Neural cell (in vitro differentiated cells): ENCODE measurements around the gene RAB40B. TPM values are rescaled to one million over a fixed set of nuclear protein-coding genes. Genes with fewer than 3 reads are reported as not detected.
A peak's percentile ranks its signal among the peaks of the same experiment; 100 is the strongest.

Experiments
- H2AFZ ChIP-seq: fragments of 200-600, 300-800 bp; sonication (generic), shearing (Covaris generic); 2 replicates; pipeline ENCODE4 v1.6.0; 2014; ENCODE audit warnings: low read depth, mild to moderate bottlenecking, antibody characterized with exemption, low read length, moderate library complexity
- H3F3A ChIP-seq: fragments of 200-600 bp; shearing (Covaris generic); 2 replicates; pipeline ENCODE4 v1.6.1; 2016; ENCODE audit warnings: mild to moderate bottlenecking, moderate library complexity, mixed read lengths, antibody characterized with exemption, low read length; ENCODE audit not compliant: insufficient read depth, poor library complexity, severe bottlenecking
- H3K27ac ChIP-seq: fragments of 200-600, 300-800 bp; sonication (generic), shearing (Covaris generic); 2 replicates; pipeline ENCODE4 v1.5.1; 2014; ENCODE audit warnings: mild to moderate bottlenecking, low read length, moderate library complexity
- H3K27me3 ChIP-seq: fragments of 300-800, 200-600 bp; sonication (generic), shearing (Covaris generic); 2 replicates; pipeline ENCODE4 v1.6.0; 2014; ENCODE audit warnings: mild to moderate bottlenecking, low read depth, low read length, moderate library complexity; ENCODE audit not compliant: insufficient read depth
- H3K36me3 ChIP-seq: fragments of 300-800, 200-600 bp; sonication (generic), shearing (Covaris generic); 2 replicates; pipeline ENCODE4 v1.5.1; 2014; ENCODE audit warnings: mild to moderate bottlenecking, antibody characterized with exemption, low read length, moderate library complexity; ENCODE audit not compliant: insufficient read depth
- H3K4me2 ChIP-seq: fragments of 300-800, 200-600 bp; sonication (generic), shearing (Covaris generic); 2 replicates; pipeline ENCODE4 v1.6.0; 2014; ENCODE audit warnings: mild to moderate bottlenecking, low read length
- H3K4me3 ChIP-seq: fragments of 300-800, 200-600 bp; sonication (generic), shearing (Covaris generic); 2 replicates; pipeline ENCODE4 v1.5.1; 2014; ENCODE audit warnings: mild to moderate bottlenecking, low read length, moderate library complexity
- H3K79me2 ChIP-seq: fragments of 200-600 bp; shearing (Covaris generic); replicated peaks from 2 replicates; pipeline ENCODE4 v1.6.0; 2014; ENCODE audit warnings: mild to moderate bottlenecking, low read length, moderate library complexity; ENCODE audit not compliant: insufficient read depth
- H3K9ac ChIP-seq: fragments of 300-800, 200-600 bp; sonication (generic), shearing (Covaris generic); 2 replicates; pipeline ENCODE4 v1.6.1; 2016; ENCODE audit warnings: mild to moderate bottlenecking, low read length, mixed read lengths
- H3K9me2 ChIP-seq: fragments of 200-600 bp; shearing (Covaris generic); 2 replicates; pipeline ENCODE4 v1.6.1; 2016; ENCODE audit warnings: mild to moderate bottlenecking, low read length, mixed read lengths; ENCODE audit not compliant: insufficient read depth
- H3K9me3 ChIP-seq: fragments of 200-600, 300-800 bp; sonication (generic), shearing (Covaris generic); 2 replicates; pipeline ENCODE4 v1.6.1; 2016; ENCODE audit warnings: mild to moderate bottlenecking, mixed run types, low read length, moderate library complexity, mixed read lengths
- H4K20me1 ChIP-seq: fragments of 200-600 bp; shearing (Covaris generic); 2 replicates; pipeline ENCODE4 v1.6.1; 2016; ENCODE audit warnings: mild to moderate bottlenecking, mixed run types; ENCODE audit not compliant: insufficient read depth
- CTCF ChIP-seq: fragments of 450-650 bp; IDR thresholded peaks from 2 replicates; pipeline ENCODE4 v1.5.1; 2014; ENCODE audit warnings: antibody characterized with exemption, mild to moderate bottlenecking, moderate library complexity; ENCODE audit not compliant: poor library complexity, severe bottlenecking
- EP300 ChIP-seq: fragments of 450-650 bp; conservative IDR thresholded peaks from 2 replicates; pipeline ENCODE4 v1.6.1; 2014; ENCODE audit warnings: antibody characterized with exemption, mild to moderate bottlenecking, moderate library complexity; ENCODE audit not compliant: poor library complexity, severe bottlenecking
- EZH2 ChIP-seq: fragments of 200-600, 300-800 bp; shearing (Covaris generic), sonication (generic); IDR thresholded peaks from 2 replicates; pipeline ENCODE4 v1.6.1; 2014; ENCODE audit warnings: antibody characterized with exemption, low read length, borderline replicate concordance, mild to moderate bottlenecking; ENCODE audit not compliant: insufficient read depth, poor library complexity, severe bottlenecking
- MXI1 ChIP-seq: fragments of 450-650 bp; conservative IDR thresholded peaks from 2 replicates; pipeline ENCODE4 v1.6.1; 2014; ENCODE audit warnings: antibody characterized with exemption, mild to moderate bottlenecking; ENCODE audit not compliant: poor library complexity, severe bottlenecking
- POLR2AphosphoS5 ChIP-seq: IDR thresholded peaks from 2 replicates; pipeline ENCODE4 v1.6.1; 2012
- RAD21 ChIP-seq: fragments of 450-650 bp; conservative IDR thresholded peaks from 2 replicates; pipeline ENCODE4 v1.6.1; 2014; ENCODE audit warnings: antibody characterized with exemption, mild to moderate bottlenecking, moderate library complexity
- SMC3 ChIP-seq: fragments of 450-650 bp; conservative IDR thresholded peaks from 2 replicates; pipeline ENCODE4 v1.6.1; 2014; ENCODE audit warnings: antibody characterized with exemption, mild to moderate bottlenecking, moderate library complexity; ENCODE audit not compliant: poor library complexity
- TAF1 ChIP-seq: IDR thresholded peaks from 2 replicates; pipeline ENCODE4 v1.6.1; 2012; ENCODE audit warnings: low read depth
- polyA plus RNA-seq: library from polyadenylated mRNA; depleted of rRNA; stranded (reverse); fragments of >200 nt; gene quantifications from 2 replicates; pipeline ENCODE4 v1.2.3, GENCODE V29; 2014
- TF ChIP-seq, protein P1 (sequence below): IDR thresholded peaks from 2 replicates; pipeline ENCODE4 v1.6.1; 2012; ENCODE audit warnings: borderline replicate concordance

The RAB40B gene
- polyA plus RNA-seq, 1 donor from 2014 or later = 37.2 TPM

DNA sequence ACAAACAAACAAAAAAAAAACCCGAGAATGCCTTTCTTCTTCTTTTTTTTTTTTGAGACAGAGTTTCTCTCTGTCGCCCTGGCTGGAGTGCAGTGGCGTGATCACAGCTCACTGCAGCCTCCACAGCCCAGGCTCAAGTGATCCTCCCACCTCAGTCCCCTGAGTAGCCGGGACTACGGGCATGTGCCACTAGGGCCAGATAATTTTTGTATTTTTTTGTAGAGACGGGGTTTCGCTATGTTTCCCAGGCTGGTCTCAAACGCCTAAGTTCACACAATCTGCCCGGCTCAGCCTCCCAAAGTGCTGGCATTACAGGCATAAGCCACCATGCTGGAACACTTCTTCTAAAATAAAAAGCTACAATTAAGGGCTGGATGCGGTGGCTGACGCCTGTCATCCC, 33.3 kb downstream of the RAB40B start:
- H3K79me2 ChIP-seq = no peaks in the 10 kb centered on the region
- no peak overlapping the region for H2AFZ ChIP-seq
- H3K27ac ChIP-seq = peak overlapping the region; percentile 44
- no peaks in the 10 kb centered on the region for H3F3A ChIP-seq
- peak overlapping the region; percentile 42 for H3K4me3 ChIP-seq
- H3K36me3 ChIP-seq = peaks cover under 1% of the 10 kb centered on the region
- no peaks in the 10 kb centered on the region for H3K9me2 ChIP-seq
- no peaks in the 10 kb centered on the region for H3K27me3 ChIP-seq
- H3K9ac ChIP-seq = peak overlapping the region; percentile 53
- no peaks in the 10 kb centered on the region for H4K20me1 ChIP-seq
- no peak overlapping the region for H3K4me2 ChIP-seq
- no peaks in the 10 kb centered on the region for H3K9me3 ChIP-seq
- TF ChIP-seq TAF1 (no peak), RAD21 (no peak), EZH2 (no peak), MXI1 (no peak), POLR2AphosphoS5 (no peak), CTCF (no peak), SMC3 (no peak), EP300 (no peak)
- TF ChIP-seq, protein P1, sequence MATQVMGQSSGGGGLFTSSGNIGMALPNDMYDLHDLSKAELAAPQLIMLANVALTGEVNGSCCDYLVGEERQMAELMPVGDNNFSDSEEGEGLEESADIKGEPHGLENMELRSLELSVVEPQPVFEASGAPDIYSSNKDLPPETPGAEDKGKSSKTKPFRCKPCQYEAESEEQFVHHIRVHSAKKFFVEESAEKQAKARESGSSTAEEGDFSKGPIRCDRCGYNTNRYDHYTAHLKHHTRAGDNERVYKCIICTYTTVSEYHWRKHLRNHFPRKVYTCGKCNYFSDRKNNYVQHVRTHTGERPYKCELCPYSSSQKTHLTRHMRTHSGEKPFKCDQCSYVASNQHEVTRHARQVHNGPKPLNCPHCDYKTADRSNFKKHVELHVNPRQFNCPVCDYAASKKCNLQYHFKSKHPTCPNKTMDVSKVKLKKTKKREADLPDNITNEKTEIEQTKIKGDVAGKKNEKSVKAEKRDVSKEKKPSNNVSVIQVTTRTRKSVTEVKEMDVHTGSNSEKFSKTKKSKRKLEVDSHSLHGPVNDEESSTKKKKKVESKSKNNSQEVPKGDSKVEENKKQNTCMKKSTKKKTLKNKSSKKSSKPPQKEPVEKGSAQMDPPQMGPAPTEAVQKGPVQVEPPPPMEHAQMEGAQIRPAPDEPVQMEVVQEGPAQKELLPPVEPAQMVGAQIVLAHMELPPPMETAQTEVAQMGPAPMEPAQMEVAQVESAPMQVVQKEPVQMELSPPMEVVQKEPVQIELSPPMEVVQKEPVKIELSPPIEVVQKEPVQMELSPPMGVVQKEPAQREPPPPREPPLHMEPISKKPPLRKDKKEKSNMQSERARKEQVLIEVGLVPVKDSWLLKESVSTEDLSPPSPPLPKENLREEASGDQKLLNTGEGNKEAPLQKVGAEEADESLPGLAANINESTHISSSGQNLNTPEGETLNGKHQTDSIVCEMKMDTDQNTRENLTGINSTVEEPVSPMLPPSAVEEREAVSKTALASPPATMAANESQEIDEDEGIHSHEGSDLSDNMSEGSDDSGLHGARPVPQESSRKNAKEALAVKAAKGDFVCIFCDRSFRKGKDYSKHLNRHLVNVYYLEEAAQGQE = no peak

GRCh38 chr17:82664701-82665182, 33.8 kb downstream of the RAB40B start:
- no peak overlapping the region for H3K4me2 ChIP-seq
- H3K27ac ChIP-seq = peak overlapping the region; percentile 44
- H3K36me3 ChIP-seq = peaks cover 6% of the 10 kb centered on the region
- H3K79me2 ChIP-seq = no peaks in the 10 kb centered on the region
- no peaks in the 10 kb centered on the region for H3F3A ChIP-seq
- peak overlapping the region; percentile 53 for H3K9ac ChIP-seq
- TF ChIP-seq, protein P1 = no peak
- peak; percentile 23 for TF ChIP-seq MXI1
- peak overlapping the region; percentile 42 for H3K4me3 ChIP-seq
- H3K9me2 ChIP-seq = no peaks in the 10 kb centered on the region
- H2AFZ ChIP-seq = no peak overlapping the region
- H3K9me3 ChIP-seq = no peaks in the 10 kb centered on the region
- no peaks in the 10 kb centered on the region for H4K20me1 ChIP-seq
- no peaks in the 10 kb centered on the region for H3K27me3 ChIP-seq
